GM21390 (cell line): ENCODE measurements around the gene F7.

Experiments used
- ATAC-seq: cut with Tn5 transposase; IDR thresholded peaks from one replicate; pipeline ENCODE4 v1.9.1; 2021; ENCODE audit not compliant: unreplicated experiment

F7 gene

DNA sequence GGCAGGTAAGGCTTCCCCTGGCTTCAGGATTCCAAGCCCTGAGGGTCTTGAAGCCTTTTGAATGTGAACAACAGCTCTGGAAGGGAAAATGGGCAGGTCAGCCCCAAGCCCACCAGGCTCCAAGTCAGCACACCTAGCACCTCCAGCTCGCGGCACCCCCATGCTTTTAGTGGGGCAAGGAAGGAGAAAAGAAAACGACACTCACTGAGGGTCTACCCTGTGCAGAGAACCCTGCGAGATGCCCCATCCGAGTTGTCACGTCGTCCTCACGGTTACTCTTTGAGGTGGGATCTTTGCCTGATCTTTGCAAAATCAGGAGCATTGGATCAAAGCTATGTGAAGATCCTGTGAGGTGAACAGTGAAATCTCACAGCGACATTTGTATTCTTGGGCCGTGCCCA lies 11.3 kb downstream of the F7 start:
- ATAC-seq, result no peak

DNA sequence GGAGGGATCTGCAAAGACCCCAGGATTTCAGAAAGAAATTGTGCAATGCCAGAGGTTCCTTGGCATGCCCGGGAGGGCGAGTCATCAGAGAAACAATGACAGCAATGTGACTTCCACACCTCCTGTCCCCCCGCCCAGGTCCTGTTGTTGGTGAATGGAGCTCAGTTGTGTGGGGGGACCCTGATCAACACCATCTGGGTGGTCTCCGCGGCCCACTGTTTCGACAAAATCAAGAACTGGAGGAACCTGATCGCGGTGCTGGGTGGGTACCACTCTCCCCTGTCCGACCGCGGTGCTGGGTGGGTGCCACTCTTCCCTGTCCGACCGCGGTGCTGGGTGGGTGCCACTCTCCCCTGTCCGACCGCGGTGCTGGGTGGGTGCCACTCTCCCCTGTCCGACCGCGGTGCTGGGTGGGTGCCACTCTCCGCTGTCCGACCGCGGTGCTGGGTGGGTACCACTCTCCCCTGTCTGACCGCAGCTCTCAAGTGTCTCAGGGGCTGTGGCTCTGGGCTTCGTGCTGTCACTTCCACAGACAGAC lies 11.8 kb downstream of the F7 start:
- ATAC-seq, result no peak

DNA sequence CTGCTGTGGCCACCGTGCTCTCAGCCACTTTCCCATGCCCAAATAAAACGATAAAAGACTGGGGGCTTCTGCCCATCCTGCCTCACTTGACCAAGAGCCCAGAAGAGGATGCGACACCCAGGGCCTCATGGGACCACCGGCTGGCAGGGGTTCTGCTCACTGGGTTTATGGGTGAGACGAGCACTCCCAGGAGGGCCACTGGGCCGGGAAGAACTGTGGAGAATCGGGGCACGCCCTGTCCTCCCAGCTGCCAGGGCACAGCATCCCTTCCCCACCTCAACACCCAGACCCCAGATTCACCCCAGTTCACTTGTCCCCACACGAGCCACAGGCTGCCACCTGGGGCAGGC lies 12.3 kb downstream of the F7 start:
- ATAC-seq, result no peak

DNA sequence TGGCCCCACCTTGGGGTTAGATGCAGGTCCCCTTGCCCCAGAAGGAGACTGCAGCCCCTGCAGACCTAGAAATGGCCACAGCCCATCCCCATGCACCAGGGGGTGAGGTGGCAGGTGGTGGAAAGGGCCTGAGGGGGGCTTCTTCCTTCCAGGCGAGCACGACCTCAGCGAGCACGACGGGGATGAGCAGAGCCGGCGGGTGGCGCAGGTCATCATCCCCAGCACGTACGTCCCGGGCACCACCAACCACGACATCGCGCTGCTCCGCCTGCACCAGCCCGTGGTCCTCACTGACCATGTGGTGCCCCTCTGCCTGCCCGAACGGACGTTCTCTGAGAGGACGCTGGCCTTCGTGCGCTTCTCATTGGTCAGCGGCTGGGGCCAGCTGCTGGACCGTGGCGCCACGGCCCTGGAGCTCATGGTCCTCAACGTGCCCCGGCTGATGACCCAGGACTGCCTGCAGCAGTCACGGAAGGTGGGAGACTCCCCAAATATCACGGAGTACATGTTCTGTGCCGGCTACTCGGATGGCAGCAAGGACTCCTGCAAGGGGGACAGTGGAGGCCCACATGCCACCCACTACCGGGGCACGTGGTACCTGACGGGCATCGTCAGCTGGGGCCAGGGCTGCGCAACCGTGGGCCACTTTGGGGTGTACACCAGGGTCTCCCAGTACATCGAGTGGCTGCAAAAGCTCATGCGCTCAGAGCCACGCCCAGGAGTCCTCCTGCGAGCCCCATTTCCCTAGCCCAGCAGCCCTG lies 12.8 kb downstream of the F7 start:
- ATAC-seq, result no peak

DNA sequence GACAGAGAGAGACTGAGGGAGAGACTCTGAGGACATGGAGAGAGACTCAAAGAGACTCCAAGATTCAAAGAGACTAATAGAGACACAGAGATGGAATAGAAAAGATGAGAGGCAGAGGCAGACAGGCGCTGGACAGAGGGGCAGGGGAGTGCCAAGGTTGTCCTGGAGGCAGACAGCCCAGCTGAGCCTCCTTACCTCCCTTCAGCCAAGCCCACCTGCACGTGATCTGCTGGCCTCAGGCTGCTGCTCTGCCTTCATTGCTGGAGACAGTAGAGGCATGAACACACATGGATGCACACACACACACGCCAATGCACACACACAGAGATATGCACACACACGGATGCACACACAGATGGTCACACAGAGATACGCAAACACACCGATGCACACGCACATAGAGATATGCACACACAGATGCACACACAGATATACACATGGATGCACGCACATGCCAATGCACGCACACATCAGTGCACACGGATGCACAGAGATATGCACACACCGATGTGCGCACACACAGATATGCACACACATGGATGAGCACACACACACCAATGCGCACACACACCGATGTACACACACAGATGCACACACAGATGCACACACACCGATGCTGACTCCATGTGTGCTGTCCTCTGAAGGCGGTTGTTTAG lies 13.7 kb downstream of the F7 start:
- ATAC-seq, result no peak

DNA sequence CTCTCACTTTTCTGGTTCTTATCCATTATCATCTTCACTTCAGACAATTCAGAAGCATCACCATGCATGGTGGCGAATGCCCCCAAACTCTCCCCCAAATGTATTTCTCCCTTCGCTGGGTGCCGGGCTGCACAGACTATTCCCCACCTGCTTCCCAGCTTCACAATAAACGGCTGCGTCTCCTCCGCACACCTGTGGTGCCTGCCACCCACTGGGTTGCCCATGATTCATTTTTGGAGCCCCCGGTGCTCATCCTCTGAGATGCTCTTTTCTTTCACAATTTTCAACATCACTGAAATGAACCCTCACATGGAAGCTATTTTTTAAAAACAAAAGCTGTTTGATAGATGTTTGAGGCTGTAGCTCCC lies 14.2 kb downstream of the F7 start:
- ATAC-seq, result no peak

DNA sequence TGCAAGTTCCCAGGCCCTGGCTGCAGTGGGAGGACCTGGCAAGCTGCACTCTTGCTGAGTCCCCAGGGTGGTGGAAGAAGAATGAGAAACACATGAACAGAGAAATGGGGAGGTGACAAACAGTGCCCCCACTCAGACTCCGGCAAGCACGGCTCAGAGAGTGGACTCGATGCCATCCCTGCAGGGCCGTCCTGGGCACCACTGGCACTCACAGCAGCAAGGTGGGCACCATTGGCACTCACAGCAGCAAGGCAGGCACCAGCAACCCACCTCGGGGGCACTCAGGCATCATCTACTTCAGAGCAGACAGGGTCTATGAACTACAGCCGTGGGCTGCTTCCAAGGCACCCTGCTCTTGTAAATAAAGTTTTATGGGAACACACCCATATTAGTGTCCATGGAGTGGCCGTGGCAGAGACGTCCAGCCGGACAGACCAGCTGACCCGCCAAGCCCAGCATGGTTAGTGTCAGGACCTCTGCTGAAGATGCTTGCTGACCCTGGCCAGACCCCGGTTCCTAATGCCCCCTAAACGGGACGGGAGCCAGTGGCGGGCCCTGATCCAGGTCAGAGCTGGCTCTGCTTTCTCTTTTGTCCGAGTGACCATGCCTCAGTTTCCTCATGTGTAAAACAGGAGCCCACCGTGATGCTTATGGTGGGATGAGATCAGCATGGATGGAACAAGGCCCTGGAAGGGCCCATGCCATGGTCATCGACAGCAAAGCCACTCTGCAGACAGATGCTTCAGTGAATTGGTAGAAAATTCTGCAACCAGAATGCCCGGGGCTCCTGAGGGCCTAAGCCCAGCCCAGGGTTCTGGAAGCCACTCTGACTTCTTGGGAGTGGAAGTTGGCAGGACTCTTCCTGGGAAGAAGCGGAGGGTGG lies 14.9 kb downstream of the F7 start:
- no peak for ATAC-seq

DNA sequence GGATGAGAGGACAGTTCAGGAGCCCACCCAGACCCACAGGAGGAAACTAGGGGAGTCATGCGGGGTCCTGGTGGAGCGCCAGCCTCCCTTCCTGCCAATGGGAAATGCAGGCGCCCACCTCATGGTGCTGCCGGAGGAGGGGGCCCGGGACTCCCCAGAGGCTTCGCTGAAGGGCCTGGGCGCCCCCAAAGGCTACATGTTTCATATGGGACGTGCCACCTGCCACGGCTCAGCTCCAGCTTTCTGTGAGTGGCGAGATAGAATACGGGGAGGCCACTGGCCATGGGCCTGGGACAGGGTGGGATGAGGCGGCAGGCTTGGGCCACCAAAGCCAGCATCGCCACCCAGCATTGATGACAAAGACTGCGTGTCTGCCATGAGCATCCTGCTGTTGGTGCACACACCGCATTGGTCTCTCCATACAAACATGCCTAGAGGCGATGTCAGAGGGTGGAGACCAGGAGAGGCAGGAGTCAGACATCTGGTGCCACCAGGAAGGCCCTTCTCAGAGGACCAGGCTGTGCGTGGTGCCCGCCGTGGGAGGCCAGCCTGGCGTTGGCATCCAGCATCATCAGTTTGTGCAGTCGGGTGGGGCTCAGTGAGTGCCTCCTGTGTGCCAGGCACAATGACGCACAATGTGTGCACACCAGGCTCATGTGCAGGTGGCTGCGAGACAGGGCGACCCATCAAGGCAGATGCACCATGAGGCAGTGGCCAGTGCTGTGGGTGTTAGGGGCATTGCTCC lies 15.8 kb downstream of the F7 start:
- no peak for ATAC-seq

DNA sequence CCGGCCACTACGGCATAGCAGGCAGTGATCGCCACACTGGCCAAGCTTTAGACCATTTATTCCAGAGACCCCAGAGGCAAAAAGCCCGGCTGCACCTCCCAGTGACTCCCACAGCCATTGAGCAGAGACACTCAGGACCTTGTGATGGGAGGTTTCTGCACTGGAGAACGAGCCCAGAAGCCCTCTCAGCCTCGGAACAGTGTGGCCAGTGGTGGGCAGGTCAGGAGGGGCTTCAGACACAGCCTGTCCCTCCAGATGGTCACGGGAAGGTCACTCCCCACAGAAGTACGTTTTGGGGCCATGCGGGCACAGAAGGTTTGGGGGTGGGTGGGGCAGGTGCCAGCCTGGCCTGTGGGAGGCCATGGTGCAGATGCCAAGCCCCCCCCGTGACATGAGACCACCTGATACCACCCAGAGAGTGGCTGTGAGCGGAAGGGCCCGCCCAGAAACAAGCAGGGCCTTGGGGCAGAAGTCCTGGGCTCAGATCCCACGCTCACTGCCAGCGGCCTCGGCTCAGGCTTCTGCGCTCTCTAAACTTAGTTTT lies 16.4 kb downstream of the F7 start:
- ATAC-seq, result no peak

DNA sequence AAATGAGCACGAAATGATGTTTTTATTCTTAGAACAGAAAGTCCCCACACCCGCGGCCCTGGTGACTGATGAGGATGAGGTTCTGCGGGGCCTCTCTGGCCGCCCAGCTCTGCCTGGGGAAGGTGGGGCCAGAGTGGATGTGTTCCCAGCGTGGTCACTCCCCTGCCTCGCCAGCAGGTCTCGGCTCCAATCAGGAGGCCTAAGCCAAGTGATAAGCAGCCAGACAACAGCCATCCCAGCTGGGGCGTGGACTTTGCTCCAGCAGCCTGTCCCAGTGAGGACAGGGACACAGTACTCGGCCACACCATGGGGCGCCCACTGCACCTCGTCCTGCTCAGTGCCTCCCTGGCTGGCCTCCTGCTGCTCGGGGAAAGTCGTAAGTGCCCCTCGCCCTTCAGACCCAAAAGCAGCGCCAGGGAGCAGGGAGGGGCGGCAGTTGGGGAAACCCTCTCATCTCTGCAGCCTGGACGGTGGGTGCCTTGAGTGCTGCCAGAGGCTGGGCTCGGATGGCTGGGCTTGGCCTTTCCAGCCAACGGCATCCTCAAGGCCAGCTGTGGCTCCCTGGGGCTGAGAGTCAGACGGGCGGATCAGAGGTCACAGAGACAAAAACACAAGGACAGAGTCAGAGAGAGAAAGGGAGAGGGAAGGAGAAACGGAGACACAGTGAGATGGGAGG lies 17.1 kb downstream of the F7 start, which contains the start of gene F10:
TSS of gene F10 (plus strand) at position 250 of the 676 bp plus-strand sequence. CDS start at position 307, 57 bp downstream.
- ATAC-seq, result no peak

DNA sequence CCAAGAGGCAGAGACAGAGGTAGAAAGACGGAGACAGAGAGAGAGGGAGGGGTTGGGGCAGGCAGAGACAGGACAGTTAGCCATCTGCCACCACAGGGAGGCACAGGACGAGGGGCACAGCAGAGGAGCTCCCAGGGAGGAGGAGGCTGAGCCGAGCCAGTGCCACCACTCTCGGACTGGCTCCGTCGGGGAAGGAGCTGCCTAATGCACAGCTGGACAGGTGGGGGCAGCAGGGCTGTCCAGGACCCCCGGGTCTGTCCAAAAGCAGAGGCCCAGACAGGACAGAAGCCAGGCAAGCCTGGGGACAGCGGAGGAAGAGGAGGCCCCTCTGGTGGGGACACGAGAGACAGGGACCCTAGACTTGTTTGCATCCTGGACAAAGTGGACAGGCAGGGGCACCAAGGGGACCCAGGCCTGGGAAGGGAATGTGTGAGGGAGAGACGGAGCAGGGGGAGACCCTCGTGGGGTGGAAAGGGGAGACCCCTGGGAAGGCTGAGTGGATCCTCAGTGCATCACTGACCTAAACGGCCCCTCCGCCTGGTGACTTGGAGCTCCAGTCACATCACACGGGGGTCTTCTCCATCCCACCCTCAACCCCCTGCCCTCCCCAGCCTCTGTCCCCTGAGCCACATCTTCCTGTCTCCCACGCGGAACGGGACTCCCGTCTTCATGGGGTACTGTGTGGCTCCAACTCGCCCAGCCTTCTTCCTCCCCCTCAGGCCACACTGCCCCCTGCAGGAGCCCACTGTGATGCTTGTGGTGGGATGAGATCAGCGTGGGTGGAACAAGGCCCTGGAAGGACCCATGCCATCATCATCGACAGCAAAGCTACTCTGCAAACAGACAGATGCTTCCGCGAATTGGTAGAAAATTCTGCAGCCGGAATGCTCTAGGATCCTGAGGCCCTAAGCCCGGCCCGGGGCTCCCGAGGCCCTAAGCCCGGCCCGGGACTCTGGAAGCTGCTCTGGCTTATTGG lies 17.9 kb downstream of the F7 start:
- ATAC-seq, result no peak

DNA sequence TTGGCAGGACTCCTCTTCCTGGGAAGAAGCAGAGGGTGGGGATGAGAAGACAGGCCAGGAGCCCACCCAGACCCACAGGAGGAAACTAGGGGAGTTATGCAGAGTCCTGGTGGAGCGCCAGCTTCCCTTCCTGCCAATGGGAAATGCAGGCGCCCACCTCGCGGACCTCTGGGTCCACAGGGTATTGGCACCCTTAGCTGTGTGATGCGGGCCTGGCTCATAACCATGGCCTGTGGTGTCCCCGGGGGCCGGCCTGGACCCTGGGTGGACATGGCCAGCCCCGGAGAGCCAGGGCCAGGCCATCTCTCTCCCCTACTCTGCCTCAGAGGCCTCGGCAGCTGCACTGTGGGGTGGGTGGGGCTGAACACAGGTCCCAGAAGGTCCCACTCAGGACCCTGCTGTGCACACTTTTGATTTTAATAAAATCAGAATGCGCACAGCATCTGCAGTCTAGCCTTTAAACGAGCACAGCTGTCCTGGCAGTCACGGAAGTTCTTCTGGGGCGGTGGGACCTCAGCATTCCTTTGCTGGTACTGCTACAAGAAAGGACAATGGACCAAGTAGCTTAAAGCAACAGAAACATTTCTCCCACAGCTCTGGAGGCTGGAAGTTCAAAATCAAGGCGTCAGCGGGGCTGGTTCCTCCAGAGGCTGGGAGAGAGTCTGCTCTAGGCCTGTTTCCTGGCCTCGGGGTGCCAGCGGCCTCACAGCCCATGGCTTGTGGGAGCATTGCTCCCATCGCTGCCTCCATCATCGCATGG lies 18.8 kb downstream of the F7 start:
- ATAC-seq, result no peak

DNA sequence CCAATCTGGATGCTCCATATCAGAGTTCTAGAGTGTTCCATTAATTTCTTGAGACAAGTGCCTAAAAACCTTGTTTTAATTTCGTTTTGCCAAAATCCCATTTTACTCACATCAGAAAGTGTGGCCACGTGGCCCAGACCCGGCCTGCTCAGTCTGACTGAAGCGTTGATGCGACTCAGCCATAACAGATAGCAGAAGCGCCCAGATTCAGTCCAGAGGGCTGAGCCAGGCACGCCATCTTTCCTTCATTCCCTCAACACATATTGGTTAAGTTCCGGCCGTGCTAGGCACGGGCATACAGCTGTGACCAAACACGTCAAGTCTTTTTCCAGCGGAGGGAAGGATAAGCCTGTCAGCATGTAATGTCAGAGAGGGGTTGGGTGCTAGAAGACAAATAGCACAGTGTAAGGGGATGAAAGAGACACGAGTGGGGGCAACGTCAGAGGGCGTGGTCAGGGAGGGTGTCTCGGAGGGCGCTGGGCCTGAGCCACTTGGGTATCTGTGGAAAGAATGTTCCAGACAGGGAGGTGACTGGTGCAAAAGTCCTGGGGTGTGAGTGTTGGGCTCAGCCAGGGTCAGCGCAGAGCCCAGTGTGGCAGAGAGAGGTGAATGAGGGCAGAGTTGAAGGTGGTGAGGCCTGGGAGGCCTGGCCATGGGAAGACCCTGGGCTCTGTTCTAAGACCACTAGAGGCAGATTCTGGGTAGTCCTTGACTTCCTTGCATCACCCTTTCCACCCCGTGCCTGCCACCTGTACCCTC lies 20.1 kb downstream of the F7 start:
- no peak for ATAC-seq

DNA sequence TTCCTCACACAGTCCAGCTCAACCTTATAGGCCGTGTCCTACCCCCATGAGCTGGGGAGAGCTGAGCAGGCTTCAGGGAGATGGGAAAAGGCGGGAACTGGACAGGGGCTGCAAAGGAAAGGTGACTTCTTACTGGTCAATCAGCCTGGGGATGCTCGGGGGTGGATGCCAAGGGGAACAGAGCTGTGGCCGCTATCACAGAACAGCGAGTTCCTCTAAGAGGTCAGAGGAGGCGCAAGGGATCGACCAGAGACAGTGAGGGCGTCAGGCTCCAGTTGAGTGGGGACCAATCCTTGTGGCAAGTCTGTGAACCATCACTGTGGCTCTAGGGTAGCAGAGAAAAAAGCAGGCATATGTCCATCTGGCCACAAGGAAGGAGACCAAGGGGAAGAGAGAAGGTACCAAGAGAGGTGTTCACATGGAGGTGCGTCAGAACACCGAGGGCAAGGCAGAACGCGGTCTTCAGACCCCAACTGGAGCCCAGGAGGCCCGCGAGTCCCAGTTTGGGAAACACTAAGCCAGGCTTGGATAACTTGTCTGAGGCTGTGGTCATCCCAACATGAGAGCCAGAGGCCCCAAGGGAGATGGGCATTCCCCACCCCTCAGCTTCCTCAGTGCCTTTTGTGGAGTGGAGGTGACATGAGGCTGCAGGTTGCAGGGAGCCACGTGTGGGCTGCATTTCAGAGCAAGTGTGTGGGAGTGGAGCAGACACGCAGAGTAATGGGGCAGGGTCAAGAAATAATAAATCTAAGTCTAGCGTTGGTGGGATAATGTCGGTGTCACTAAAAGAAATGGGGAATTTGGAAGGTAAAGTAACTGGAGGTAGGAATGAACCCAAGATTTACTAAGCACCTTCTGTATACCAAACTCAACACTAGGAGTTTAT lies 20.9 kb downstream of the F7 start:
- no peak for ATAC-seq

DNA sequence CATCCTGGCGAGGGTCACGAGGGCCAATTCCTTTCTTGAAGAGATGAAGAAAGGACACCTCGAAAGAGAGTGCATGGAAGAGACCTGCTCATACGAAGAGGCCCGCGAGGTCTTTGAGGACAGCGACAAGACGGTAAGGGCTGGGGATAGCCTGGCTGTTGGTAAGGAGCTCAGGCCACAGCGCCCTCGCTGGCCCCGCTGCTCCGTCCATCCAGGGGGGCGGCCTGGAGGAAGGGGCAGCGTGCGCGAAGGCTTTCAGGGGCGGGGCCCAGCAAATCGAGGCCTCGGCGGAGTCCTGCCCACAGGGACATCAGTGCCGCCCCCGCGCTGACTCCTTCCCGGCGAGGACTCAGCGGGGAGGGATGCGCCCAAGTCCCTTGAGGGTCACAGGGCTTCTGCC lies 23.9 kb downstream of the F7 start:
- ATAC-seq, result no peak

DNA sequence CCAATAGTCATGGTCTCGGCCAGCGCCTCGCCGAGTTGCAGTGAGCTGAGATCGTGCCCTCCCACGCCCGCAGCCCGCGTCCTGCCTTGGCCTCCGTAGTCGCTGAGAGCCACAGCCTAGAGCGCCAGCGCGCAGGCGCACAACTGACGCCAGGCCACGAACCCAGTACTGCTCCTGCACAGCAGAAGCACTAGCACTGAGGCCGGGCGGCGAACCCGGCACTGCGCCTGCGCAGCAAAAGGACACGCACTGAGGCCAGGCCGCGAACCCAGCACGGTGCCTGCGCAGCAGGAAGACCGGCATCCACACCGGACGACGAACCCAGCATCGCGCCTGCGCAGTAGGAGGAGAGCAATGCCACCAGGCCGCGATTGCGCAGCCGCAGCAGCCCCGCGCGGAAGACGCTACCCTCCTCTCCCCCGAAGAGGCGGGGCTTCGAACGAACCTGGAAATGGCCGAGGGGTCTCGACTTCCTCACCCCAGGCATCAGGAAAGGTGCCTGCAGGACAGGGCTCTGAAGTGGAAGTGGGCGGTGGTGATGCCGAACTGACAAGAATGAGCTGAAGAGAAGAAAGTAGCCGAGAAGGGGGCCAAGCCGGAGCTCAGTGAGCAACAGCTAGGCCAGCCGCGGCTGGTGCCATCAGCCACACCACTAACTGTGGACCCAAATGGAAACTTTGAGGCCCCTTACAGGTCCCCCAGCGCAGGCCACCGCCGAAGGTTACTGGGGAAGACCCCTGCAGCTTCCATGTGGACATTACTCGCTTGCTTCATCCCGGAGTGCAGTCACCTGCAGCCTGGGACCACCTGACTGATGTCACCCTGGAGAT lies 24.5 kb downstream of the F7 start:
- no peak for ATAC-seq
